DND-41 (cell line): ENCODE measurements around the gene SLC39A11.

Experiments
- ATAC-seq: fragments of 200-7000 bp; cut with Tn5 transposase; 3 replicates; pipeline ENCODE4 v1.9.1; 2021; ENCODE audit warnings: low read depth; ENCODE audit not compliant: insufficient read depth
- DNase-seq: peaks from one replicate; pipeline ENCODE4 v3.0.0-alpha.2; 2020
- H2AFZ ChIP-seq: 2 replicates; pipeline ENCODE4 v1.6.0; 2012; ENCODE audit warnings: low read depth, low read length
- H3K27ac ChIP-seq: 2 replicates; pipeline ENCODE4 v1.5.1; 2012; ENCODE audit warnings: low read length, inconsistent platforms
- H3K27me3 ChIP-seq: fragments of 200-600 bp; sonication (generic); 2 replicates; pipeline ENCODE4 v1.6.0; 2012; ENCODE audit warnings: low read length, mild to moderate bottlenecking, inconsistent platforms; ENCODE audit not compliant: insufficient read depth, poor library complexity
- H3K36me3 ChIP-seq: 2 replicates; pipeline ENCODE4 v1.5.1; 2012; ENCODE audit warnings: low read length, inconsistent platforms; ENCODE audit not compliant: insufficient read depth
- H3K4me1 ChIP-seq: 2 replicates; pipeline ENCODE4 v1.5.1; 2012; ENCODE audit warnings: mild to moderate bottlenecking, low read length; ENCODE audit not compliant: insufficient read depth
- H3K4me2 ChIP-seq: 2 replicates; pipeline ENCODE4 v1.6.0; 2012; ENCODE audit warnings: mild to moderate bottlenecking, moderate library complexity, low read length, inconsistent platforms; ENCODE audit not compliant: insufficient read depth
- H3K4me3 ChIP-seq, 2 experiments: fragments of 200-600 bp in 1 of 2; shearing (Covaris generic) in 1 of 2; 2 replicates each; pipeline ENCODE4 v1.5.1; 2012 to 2016; ENCODE audit warnings: inconsistent platforms in 2 of 2, low read length in 2 of 2, mild to moderate bottlenecking in 2 of 2, low read depth in 1 of 2, moderate library complexity in 1 of 2
- H3K79me2 ChIP-seq: 2 replicates; pipeline ENCODE4 v1.6.0; 2012; ENCODE audit warnings: low read length, inconsistent platforms; ENCODE audit not compliant: insufficient read depth
- H3K9ac ChIP-seq: 2 replicates; pipeline ENCODE4 v1.6.0; 2012; ENCODE audit warnings: low read depth, mild to moderate bottlenecking, inconsistent platforms, low read length, moderate library complexity
- H3K9me3 ChIP-seq: 2 replicates; pipeline ENCODE4 v1.5.1; 2012; ENCODE audit warnings: low read length, moderate library complexity, mild to moderate bottlenecking, inconsistent platforms; ENCODE audit not compliant: insufficient read depth, severe bottlenecking
- H4K20me1 ChIP-seq: 2 replicates; pipeline ENCODE4 v1.6.0; 2012; ENCODE audit warnings: low read length; ENCODE audit not compliant: insufficient read depth
- CTCF ChIP-seq: IDR thresholded peaks from 2 replicates; pipeline ENCODE4 v1.5.1; 2012; ENCODE audit warnings: borderline replicate concordance, low read length, moderate library complexity, mild to moderate bottlenecking; ENCODE audit not compliant: poor library complexity, severe bottlenecking; ENCODE audit errors: extremely low read depth
- EZH2 ChIP-seq: IDR thresholded peaks from 3 replicates; pipeline ENCODE4 v1.6.1; 2012; ENCODE audit warnings: borderline replicate concordance, low read depth, mild to moderate bottlenecking, moderate library complexity, low read length, inconsistent platforms; ENCODE audit not compliant: severe bottlenecking

SLC39A11 gene

DNA sequence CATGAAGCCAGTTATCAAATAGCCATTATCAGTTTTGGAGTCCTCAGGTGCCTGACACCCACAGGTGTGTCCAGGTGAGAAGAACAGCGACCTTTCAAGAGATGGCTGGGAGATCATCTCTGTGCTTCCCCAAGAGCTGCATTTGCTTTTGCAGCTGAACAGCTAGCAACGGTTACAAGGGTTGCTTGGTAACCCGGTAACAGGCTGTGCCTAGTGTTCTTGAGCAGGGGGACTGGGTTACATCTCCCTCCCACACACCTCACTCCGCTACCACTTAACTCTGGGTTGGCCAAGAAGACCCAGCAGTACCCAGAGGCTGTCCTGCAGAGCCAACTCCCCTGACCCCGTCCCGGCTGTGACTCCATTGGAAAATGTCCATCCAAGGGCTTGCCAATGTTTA is 147.0 kb downstream of the SLC39A11 start:
- H3K27me3 ChIP-seq, result no peaks in the 10 kb centered on the region
- no peak for DNase-seq
- no peaks in the 10 kb centered on the region for H3K9me3 ChIP-seq
- no peak overlapping the region for H3K9ac ChIP-seq
- H3K4me2 ChIP-seq, result no peak overlapping the region
- no peak overlapping the region for H2AFZ ChIP-seq
- H3K27ac ChIP-seq, result no peak overlapping the region
- no peaks in the 10 kb centered on the region for H3K79me2 ChIP-seq
- ATAC-seq, result no peak
- H3K4me3 ChIP-seq, result no peak overlapping the region
- no peaks in the 10 kb centered on the region for H4K20me1 ChIP-seq
- no peak for TF ChIP-seq CTCF
- no peak for TF ChIP-seq EZH2
- H3K4me1 ChIP-seq, result no peaks in the 10 kb centered on the region
- no peaks in the 10 kb centered on the region for H3K36me3 ChIP-seq

GRCh38 chr17:72943826-72944689 is 148.4 kb downstream of the SLC39A11 start:
- Histone ChIP-seq H3K4me3 (no peak overlapping the region), H3K9me3 (no peaks in the 10 kb centered on the region), H3K27ac (no peak overlapping the region), H3K27me3 (no peaks in the 10 kb centered on the region), H3K4me2 (no peak overlapping the region), H3K4me1 (no peaks in the 10 kb centered on the region), H4K20me1 (no peaks in the 10 kb centered on the region), H2AFZ (no peak overlapping the region), H3K9ac (no peak overlapping the region), H3K79me2 (no peaks in the 10 kb centered on the region), H3K36me3 (no peaks in the 10 kb centered on the region)
- no peak for DNase-seq
- no peak for ATAC-seq
- TF ChIP-seq EZH2, result no peak
- no peak for TF ChIP-seq CTCF

- Histone ChIP-seq H3K9ac (no peak overlapping the region), H3K36me3 (no peaks in the 10 kb centered on the region), H3K27ac (no peak overlapping the region), H3K4me3 (no peak overlapping the region), H4K20me1 (no peaks in the 10 kb centered on the region), H2AFZ (no peak overlapping the region), H3K9me3 (no peaks in the 10 kb centered on the region), H3K4me1 (no peaks in the 10 kb centered on the region), H3K79me2 (no peaks in the 10 kb centered on the region), H3K27me3 (no peaks in the 10 kb centered on the region), H3K4me2 (no peak overlapping the region)
- ATAC-seq, result no peak
- TF ChIP-seq EZH2 (no peak), CTCF (no peak)
- no peak for DNase-seq
Observed at GRCh38 chr17:72942579-72942978, 149.9 kb downstream of the SLC39A11 start.
